Measurements from ENCODE around the gene NPAS3.

NPAS3 gene

GRCh38 chr14:33229269-33229929, 290.7 kb downstream of the NPAS3 start:
- TF ChIP-seq FOXP2 (optimal IDR thresholded peaks at IDR 0.05; ENCODE audit: borderline replicate concordance, extremely low read depth, extremely low read length, insufficient read depth) (no peak), TAF1 (IDR thresholded peaks at IDR 0.05; ENCODE audit: borderline replicate concordance, insufficient read depth, low read length) (no peak), SIN3A (IDR thresholded peaks at IDR 0.05; ENCODE audit: borderline replicate concordance, insufficient read depth, low read length) (no peak), REST (IDR thresholded peaks at IDR 0.05; ENCODE audit: insufficient read depth in 1 of 2, low read depth in 2 of 2, low read length in 2 of 2) (no peak), POLR2AphosphoS5 (IDR thresholded peaks at IDR 0.05; ENCODE audit: low read depth, low read length) (no peak)

GRCh38 chr14:33230021-33230420, 291.3 kb downstream of the NPAS3 start:
- TF ChIP-seq FOXP2 (optimal IDR thresholded peaks at IDR 0.05; ENCODE audit: borderline replicate concordance, extremely low read depth, extremely low read length, insufficient read depth) (no peak), POLR2AphosphoS5 (IDR thresholded peaks at IDR 0.05; ENCODE audit: low read depth, low read length) (no peak), TAF1 (IDR thresholded peaks at IDR 0.05; ENCODE audit: borderline replicate concordance, insufficient read depth, low read length) (no peak), REST (IDR thresholded peaks at IDR 0.05; ENCODE audit: insufficient read depth in 1 of 2, low read depth in 2 of 2, low read length in 2 of 2) (no peak), SIN3A (IDR thresholded peaks at IDR 0.05; ENCODE audit: borderline replicate concordance, insufficient read depth, low read length) (no peak)

- TF ChIP-seq SIN3A (IDR thresholded peaks at IDR 0.05; ENCODE audit: borderline replicate concordance, insufficient read depth, low read length) (no peak), FOXP2 (optimal IDR thresholded peaks at IDR 0.05; ENCODE audit: borderline replicate concordance, extremely low read depth, extremely low read length, insufficient read depth) (no peak)
Measured at GRCh38 chr14:33232031-33232430, 293.4 kb downstream of the NPAS3 start.

- no peak for TF ChIP-seq SIN3A (IDR thresholded peaks at IDR 0.05; ENCODE audit: borderline replicate concordance, insufficient read depth, low read length)
- TF ChIP-seq POLR2AphosphoS5 (IDR thresholded peaks at IDR 0.05; ENCODE audit: low read depth, low read length) = no peak
Measured at GRCh38 chr14:33237115-33237740, 298.5 kb downstream of the NPAS3 start.

GRCh38 chr14:33239465-33239864, 300.8 kb downstream of the NPAS3 start:
- TF ChIP-seq FOXP2 (optimal IDR thresholded peaks at IDR 0.05; ENCODE audit: borderline replicate concordance, extremely low read depth, extremely low read length, insufficient read depth) = no peak

GRCh38 chr14:33240466-33240865, 301.8 kb downstream of the NPAS3 start:
- TF ChIP-seq POLR2AphosphoS5 (IDR thresholded peaks at IDR 0.05; ENCODE audit: low read depth, low read length) (no peak), REST (IDR thresholded peaks at IDR 0.05; ENCODE audit: insufficient read depth in 1 of 2, low read depth in 2 of 2, low read length in 2 of 2) (no peak)

GRCh38 chr14:33241331-33241730, 302.7 kb downstream of the NPAS3 start:
- no peak for TF ChIP-seq POLR2AphosphoS5 (IDR thresholded peaks at IDR 0.05; ENCODE audit: low read depth, low read length)
- no peak for TF ChIP-seq REST (IDR thresholded peaks at IDR 0.05; ENCODE audit: insufficient read depth in 1 of 2, low read depth in 2 of 2, low read length in 2 of 2)
- TF ChIP-seq SIN3A (IDR thresholded peaks at IDR 0.05; ENCODE audit: borderline replicate concordance, insufficient read depth, low read length) = no peak
- no peak for TF ChIP-seq TAF1 (IDR thresholded peaks at IDR 0.05; ENCODE audit: borderline replicate concordance, insufficient read depth, low read length)
- no peak for TF ChIP-seq FOXP2 (optimal IDR thresholded peaks at IDR 0.05; ENCODE audit: borderline replicate concordance, extremely low read depth, extremely low read length, insufficient read depth)

Measured in PFSK-1 (cell line).